CD8-positive, alpha-beta memory T cell (primary cell): ENCODE results near the gene WNT10A. TPM values are rescaled to one million over a fixed set of nuclear protein-coding genes. Genes with fewer than 3 reads are reported as not detected.

Experiments used
- CTCF ChIA-PET: fragments of 350-600 bp; sonication (Branson Sonifier 250); formaldehyde crosslinking; loops from one replicate; lab custom pipeline; 2021; ENCODE audit warnings: antibody characterized with exemption; lab: Charles Lee
- POLR2A ChIA-PET: fragments of 350-600 bp; sonication (Branson Sonifier 250); formaldehyde crosslinking; loops from one replicate; lab custom pipeline; 2021; ENCODE audit warnings: antibody characterized with exemption; lab: Charles Lee
- DNase-seq, 5 donors: peaks; one replicate each; pipeline versions ENCODE4 v3.0.0 to v3.0.0-alpha.2; 2020 to 2022; ENCODE audit warnings: mixed read lengths in 1 of 5
- H3K27ac ChIP-seq: one replicate; pipeline ENCODE4 v1.7.0; 2013; ENCODE audit warnings: low read depth, mild to moderate bottlenecking, low read length, moderate library complexity
- H3K27me3 ChIP-seq: 2 replicates; pipeline ENCODE4 v1.7.0; 2013; ENCODE audit warnings: low read length, mild to moderate bottlenecking; ENCODE audit not compliant: insufficient read depth, poor library complexity, severe bottlenecking
- H3K36me3 ChIP-seq: 2 replicates; pipeline ENCODE4 v1.7.0; 2013; ENCODE audit warnings: mild to moderate bottlenecking, low read length, moderate library complexity; ENCODE audit not compliant: insufficient read depth
- H3K4me1 ChIP-seq: 2 replicates; pipeline ENCODE4 v1.7.0; 2013; ENCODE audit warnings: mild to moderate bottlenecking, low read length, moderate library complexity; ENCODE audit not compliant: insufficient read depth
- H3K4me3 ChIP-seq: 2 replicates; pipeline ENCODE4 v1.7.0; 2013; ENCODE audit warnings: mild to moderate bottlenecking, low read length
- H3K9me3 ChIP-seq: 2 replicates; pipeline ENCODE4 v1.7.0; 2013; ENCODE audit warnings: mild to moderate bottlenecking, low read length
- H3K27ac Mint-ChIP-seq, 8 donors: one replicate each; pipeline ENCODE4 v1.8.0; 2020 to 2021; ENCODE audit warnings: mixed read lengths in 8 of 8, mild to moderate bottlenecking in 6 of 8, inconsistent platforms in 3 of 8, moderate library complexity in 3 of 8
- H3K27me3 Mint-ChIP-seq, 2 donors: one replicate each; pipeline ENCODE4 v1.8.0; 2020 to 2021; ENCODE audit warnings: mixed read lengths in 2 of 2, mild to moderate bottlenecking in 1 of 2, moderate library complexity in 1 of 2
- H3K36me3 Mint-ChIP-seq, 3 donors: one replicate each; pipeline ENCODE4 v1.8.0; 2020 to 2021; ENCODE audit warnings: mixed read lengths in 3 of 3, inconsistent platforms in 1 of 3, mild to moderate bottlenecking in 1 of 3
- H3K4me1 Mint-ChIP-seq, 3 donors: one replicate each; pipeline ENCODE4 v1.8.0; 2020 to 2021; ENCODE audit warnings: mixed read lengths in 3 of 3, inconsistent platforms in 1 of 3, mild to moderate bottlenecking in 1 of 3
- H3K4me3 Mint-ChIP-seq, 7 donors: one replicate each; pipeline ENCODE4 v1.8.0; 2020 to 2021; ENCODE audit warnings: mixed read lengths in 7 of 7, mild to moderate bottlenecking in 6 of 7, moderate library complexity in 4 of 7, inconsistent platforms in 2 of 7
- H3K9me3 Mint-ChIP-seq, 5 donors: one replicate each; pipeline ENCODE4 v1.8.0; 2020 to 2022; ENCODE audit warnings: mixed read lengths in 5 of 5, mild to moderate bottlenecking in 3 of 5, moderate library complexity in 2 of 5, inconsistent platforms in 1 of 5
- polyA plus RNA-seq: library from polyadenylated mRNA; unstranded; fragments of 300-500 nt; fragmentation: Illumina TruSeq; gene quantifications from one replicate; pipeline ENCODE4 v1.2.3, GENCODE V29; 2021
- total RNA-seq, 2 experiments: library from RNA; stranded (reverse); gene quantifications; one replicate each; pipeline ENCODE4 v1.2.3, GENCODE V29; 2021

WNT10A gene
- total RNA-seq (1 to 10 TPM; 1.0 to 1.5 TPM), polyA plus RNA-seq (1.1 TPM)

- Mint-ChIP-seq H3K27ac (peak within 1 kb of the TSS; percentile 83 to 96 (median 94)), H3K4me1 (peaks cover 39 to 62% (median 53%) of the 10 kb centered on the region in 3 donors)
These were observed at the start of gene WNT10A for GRCh38 chr2:218880102-218880858. TSS of gene WNT10A (plus strand) at chr2:218880852. CDS start at chr2:218880996, 144 bp downstream.

DNA sequence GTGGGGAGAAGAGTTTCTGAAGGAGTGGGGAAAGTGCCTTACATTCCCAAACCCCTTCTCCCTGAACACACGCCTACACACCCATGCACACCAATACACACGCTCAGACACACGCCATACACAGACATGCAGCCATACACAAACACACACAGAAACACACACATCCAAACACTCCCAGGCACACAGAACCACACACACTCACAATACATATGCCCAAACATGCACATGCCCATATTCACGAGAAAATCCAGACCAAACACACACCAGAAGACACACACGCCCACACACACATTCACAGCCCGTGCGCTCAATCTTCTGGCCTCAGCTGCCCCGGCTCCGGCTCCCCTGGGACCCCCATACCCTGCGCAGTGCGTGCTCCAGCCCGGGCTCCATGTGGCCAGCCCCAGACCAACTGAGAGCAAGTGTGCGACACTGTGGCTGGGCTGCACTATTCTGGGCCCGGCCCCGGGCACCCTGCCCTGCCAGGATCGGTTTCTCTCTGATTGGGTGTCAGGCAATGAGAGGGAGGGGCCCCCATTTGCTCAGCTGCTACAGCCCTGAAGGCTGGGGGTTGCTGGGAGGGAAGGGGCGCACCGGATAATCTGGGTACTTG, 49.2 kb upstream of the WNT10A start, which contains the start of gene PRKAG3:
PRKAG3 (minus strand) TSS at position 426 of the 613 bp plus-strand sequence.
- H3K27me3 Mint-ChIP-seq: peaks cover 35 to 76% of the 10 kb centered on the region in 2 donors
- Histone ChIP-seq H3K9me3 (no peaks in the 10 kb centered on the region), H3K36me3 (no peaks in the 10 kb centered on the region), H3K4me3 (no peak within 1 kb of the TSS), H3K27ac (no peak within 1 kb of the TSS), H3K4me1 (no peaks in the 10 kb centered on the region), H3K27me3 (peaks cover 4% of the 10 kb centered on the region)
- no peak for DNase-seq
- ChIA-PET POLR2A (no interaction called here), CTCF (no interaction called here)
- H3K27ac Mint-ChIP-seq: no peak within 1 kb of the TSS
- H3K4me3 Mint-ChIP-seq: no peak within 1 kb of the TSS
- H3K4me1 Mint-ChIP-seq: no peaks in the 10 kb centered on the region
- peaks cover 0 to 2% (median 0%) of the 10 kb centered on the region in 5 donors for H3K9me3 Mint-ChIP-seq
- no peaks in the 10 kb centered on the region for H3K36me3 Mint-ChIP-seq

More at GRCh38 chr2:218880102-218880858, at the start of gene WNT10A:
- ChIA-PET CTCF (interaction anchor here (1.0 to 23.1 kb wide), 7 partner anchors 11 to 292 kb away, joined by 3 to 1010 read pairs (median 3); partner anchors contain the start of genes BCS1L and ZNF142), POLR2A (interaction anchor here (0.9 to 7.7 kb wide), 2 partner anchors 11 to 14 kb away, joined by 3 to 130 read pairs; no protein-coding TSS in a partner anchor)
- Histone ChIP-seq H3K4me1 (peaks cover 42% of the 10 kb centered on the region), H3K9me3 (no peaks in the 10 kb centered on the region), H3K4me3 (peak within 1 kb of the TSS; percentile 40), H3K36me3 (no peaks in the 10 kb centered on the region), H3K27ac (peak within 1 kb of the TSS; percentile 31), H3K27me3 (no peaks in the 10 kb centered on the region)
- Mint-ChIP-seq H3K9me3 (no peaks in the 10 kb centered on the region), H3K27me3 (peaks cover 12 to 21% of the 10 kb centered on the region in 2 donors), H3K36me3 (no peaks in the 10 kb centered on the region), H3K4me3 (peak within 1 kb of the TSS; percentile 75 to 93 (median 86))
- peak; percentile 83 to 96 (median 84) for DNase-seq

- Histone ChIP-seq H3K4me3 (no peak overlapping the region), H3K4me1 (no peaks in the 10 kb centered on the region), H3K9me3 (no peaks in the 10 kb centered on the region), H3K27ac (no peak overlapping the region), H3K36me3 (no peaks in the 10 kb centered on the region), H3K27me3 (peaks cover 4% of the 10 kb centered on the region)
- Mint-ChIP-seq H3K27ac (no peak overlapping the region), H3K4me1 (no peaks in the 10 kb centered on the region), H3K36me3 (no peaks in the 10 kb centered on the region), H3K4me3 (no peak overlapping the region), H3K27me3 (peaks cover 35 to 78% of the 10 kb centered on the region in 2 donors), H3K9me3 (peaks cover 0 to 5% (median 2%) of the 10 kb centered on the region in 5 donors)
- ChIA-PET POLR2A (no interaction called here), CTCF (no interaction called here)
- DNase-seq: no peak
These were observed 48.6 kb upstream of the WNT10A start for GRCh38 chr2:218832081-218832480.

DNA sequence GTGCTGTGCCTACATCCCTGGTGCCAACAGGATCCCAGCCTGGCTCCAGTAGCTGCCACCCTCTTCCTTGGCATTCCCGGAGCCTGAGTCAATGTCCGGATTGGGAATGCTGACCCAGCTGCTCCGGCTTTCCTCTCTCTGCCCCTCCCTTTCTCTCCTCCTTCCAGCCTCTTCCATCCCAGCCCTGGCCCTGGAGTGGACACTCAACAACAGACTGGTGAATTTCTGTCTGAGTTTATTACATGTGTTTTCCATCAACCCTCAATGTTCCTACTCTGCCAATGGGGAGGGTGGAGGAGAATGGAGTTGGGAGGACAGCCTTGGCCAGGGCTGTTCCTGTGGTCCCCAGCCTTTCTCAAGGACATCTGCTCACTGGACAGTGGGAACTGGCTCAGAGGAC, 48.1 kb upstream of the WNT10A start:
- no peak overlapping the region for H3K27ac Mint-ChIP-seq
- H3K4me3 ChIP-seq: no peak overlapping the region
- no peaks in the 10 kb centered on the region for H3K36me3 ChIP-seq
- peaks cover 4% of the 10 kb centered on the region for H3K27me3 ChIP-seq
- no peak overlapping the region for H3K27ac ChIP-seq
- H3K27me3 Mint-ChIP-seq: peaks cover 34 to 78% of the 10 kb centered on the region in 2 donors
- DNase-seq: no peak
- H3K4me1 Mint-ChIP-seq: no peaks in the 10 kb centered on the region
- ChIA-PET POLR2A (no interaction called here), CTCF (no interaction called here)
- no peaks in the 10 kb centered on the region for H3K9me3 ChIP-seq
- peaks cover 0 to 2% (median 2%) of the 10 kb centered on the region in 3 donors for H3K36me3 Mint-ChIP-seq
- H3K4me3 Mint-ChIP-seq: no peak overlapping the region
- peaks cover 0 to 10% (median 4%) of the 10 kb centered on the region in 5 donors for H3K9me3 Mint-ChIP-seq
- no peaks in the 10 kb centered on the region for H3K4me1 ChIP-seq

DNA sequence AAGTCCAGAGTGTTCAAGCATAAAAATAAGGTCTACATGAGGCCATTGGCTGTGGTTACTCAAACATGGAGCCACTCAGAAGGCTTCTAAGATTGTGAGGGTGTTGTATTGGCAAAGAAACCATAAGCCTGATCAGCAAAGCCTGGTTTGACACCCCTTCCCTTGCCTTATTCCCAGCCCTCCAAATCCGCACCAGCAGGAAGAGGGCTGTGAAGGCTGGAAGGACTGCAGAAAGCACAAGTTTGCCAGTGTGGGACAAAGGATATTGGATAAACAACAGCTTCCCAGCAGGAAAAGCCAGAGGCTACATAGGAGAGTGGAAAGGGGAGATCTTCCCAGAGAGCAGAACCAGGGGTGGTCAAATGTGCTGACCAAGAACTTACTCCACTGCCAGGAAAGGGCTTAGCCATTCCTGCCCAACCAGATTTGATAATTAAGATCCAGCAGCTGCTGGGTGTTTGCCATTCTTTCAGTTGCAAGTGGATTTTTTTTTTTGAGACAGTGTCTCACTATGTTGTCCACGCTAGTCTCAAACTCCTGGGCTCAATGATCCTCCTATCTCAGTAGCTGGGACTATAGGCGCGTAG, 47.5 kb upstream of the WNT10A start:
- Mint-ChIP-seq H3K4me1 (no peaks in the 10 kb centered on the region), H3K9me3 (peaks cover 4 to 16% (median 8%) of the 10 kb centered on the region in 5 donors), H3K27me3 (peaks cover 37 to 80% of the 10 kb centered on the region in 2 donors), H3K4me3 (no peak overlapping the region), H3K27ac (peak overlapping the region in 1 of 8 donors; percentile 31), H3K36me3 (peaks cover 0 to 8% (median 3%) of the 10 kb centered on the region in 3 donors)
- Histone ChIP-seq H3K27me3 (peaks cover 4% of the 10 kb centered on the region), H3K27ac (no peak overlapping the region), H3K4me3 (no peak overlapping the region), H3K9me3 (no peaks in the 10 kb centered on the region), H3K4me1 (no peaks in the 10 kb centered on the region), H3K36me3 (no peaks in the 10 kb centered on the region)
- POLR2A ChIA-PET: no interaction called here
- CTCF ChIA-PET: no interaction called here
- DNase-seq: no peak

DNA sequence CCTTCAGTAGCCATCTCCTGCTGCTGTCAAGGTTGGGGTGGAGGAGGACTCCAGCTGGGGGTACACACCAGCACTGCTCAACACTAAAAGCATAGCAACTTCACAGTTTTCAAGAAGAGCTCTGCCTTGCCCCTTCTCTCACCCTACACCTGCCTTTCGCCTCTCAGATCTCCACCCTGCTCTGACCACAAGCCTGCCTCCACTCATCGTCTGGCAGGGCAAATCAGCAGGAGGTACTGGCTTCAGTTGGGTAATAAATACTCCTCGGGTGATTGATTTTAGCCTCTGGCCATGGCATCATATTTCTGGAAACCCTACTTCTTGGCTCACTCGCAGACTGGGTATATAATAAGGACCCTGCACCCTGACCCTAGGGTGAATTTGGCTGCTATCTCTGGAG, 46.0 kb upstream of the WNT10A start:
- POLR2A ChIA-PET: no interaction called here
- DNase-seq: no peak

DNA sequence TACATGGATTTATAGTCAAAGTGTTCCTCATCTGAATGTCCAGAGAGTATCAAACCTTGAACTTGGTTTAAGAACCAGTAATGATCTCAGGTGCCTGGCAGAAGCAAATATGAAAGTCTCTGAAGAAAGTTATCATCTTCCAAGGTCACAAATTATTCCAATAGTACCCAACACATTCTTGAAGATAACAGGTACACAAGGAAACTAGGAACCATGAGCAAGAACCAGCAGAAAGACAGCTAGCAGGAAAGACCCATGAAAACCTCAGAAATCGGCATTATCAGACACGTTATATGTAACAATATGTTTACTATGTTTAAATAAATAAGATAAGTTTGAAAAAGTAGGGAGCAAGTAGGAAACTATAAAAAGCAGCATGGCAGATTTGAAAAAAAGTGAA, 43.2 kb upstream of the WNT10A start:
- Mint-ChIP-seq H3K27me3 (peaks cover 36 to 74% of the 10 kb centered on the region in 2 donors), H3K4me1 (no peaks in the 10 kb centered on the region), H3K36me3 (peaks cover 0 to 9% (median 3%) of the 10 kb centered on the region in 3 donors), H3K4me3 (no peak overlapping the region), H3K9me3 (peaks cover 9 to 20% (median 11%) of the 10 kb centered on the region in 5 donors), H3K27ac (no peak overlapping the region)
- no peak overlapping the region for H3K4me3 ChIP-seq
- DNase-seq: no peak
- H3K9me3 ChIP-seq: no peaks in the 10 kb centered on the region
- no peak overlapping the region for H3K27ac ChIP-seq
- peaks cover 4% of the 10 kb centered on the region for H3K27me3 ChIP-seq
- ChIA-PET POLR2A (no interaction called here), CTCF (interaction anchor here (1.6 kb wide), 1 partner anchor 127 kb away, joined by 4 read pairs; the partner anchor contains the start of gene TTLL4)
- no peaks in the 10 kb centered on the region for H3K4me1 ChIP-seq
- no peaks in the 10 kb centered on the region for H3K36me3 ChIP-seq

More for the DNA sequence above, 46.0 kb upstream of the WNT10A start:
- Histone ChIP-seq H3K4me1 (no peaks in the 10 kb centered on the region), H3K27me3 (peaks cover 4% of the 10 kb centered on the region), H3K36me3 (no peaks in the 10 kb centered on the region), H3K9me3 (no peaks in the 10 kb centered on the region), H3K27ac (no peak overlapping the region), H3K4me3 (no peak overlapping the region)
- Mint-ChIP-seq H3K4me1 (no peaks in the 10 kb centered on the region), H3K9me3 (peaks cover 9 to 21% (median 10%) of the 10 kb centered on the region in 5 donors), H3K4me3 (no peak overlapping the region), H3K36me3 (peaks cover 0 to 9% (median 3%) of the 10 kb centered on the region in 3 donors), H3K27me3 (peaks cover 31 to 79% of the 10 kb centered on the region in 2 donors), H3K27ac (peak overlapping the region in 1 of 8 donors; percentile 66)
- CTCF ChIA-PET: no interaction called here
